CD14-positive monocyte (primary cell): Measurements from ENCODE around the gene ANAPC10. TPM values are rescaled to one million over a fixed set of nuclear protein-coding genes. Genes with fewer than 3 reads are reported as not detected.
A peak's percentile ranks its signal among the peaks of the same experiment; 100 is the strongest.

Experiments
- DNase-seq, 3 donors: peaks; one replicate each; pipeline ENCODE4 v3.0.0-alpha.2; 2011 to 2022
- H2AFZ ChIP-seq: 2 replicates; pipeline ENCODE4 v1.6.0; 2012; ENCODE audit warnings: mild to moderate bottlenecking, low read depth, low read length, inconsistent platforms; ENCODE audit not compliant: insufficient read depth, poor library complexity, severe bottlenecking
- H3K27ac ChIP-seq, 2 donors: 1 replicate in 1 of 2; 2 replicates in 1 of 2; pipeline ENCODE4 v1.5.1; 2012 to 2013; ENCODE audit warnings: low read length in 2 of 2, control low read depth in 1 of 2, inconsistent platforms in 1 of 2, low read depth in 1 of 2, mild to moderate bottlenecking in 1 of 2
- H3K27me3 ChIP-seq, 2 donors: one replicate each; pipeline versions ENCODE4 v1.6.0 to v1.6.1; 2011 to 2013; ENCODE audit warnings: low read length in 2 of 2; ENCODE audit not compliant: control insufficient read depth in 2 of 2, insufficient read depth in 2 of 2
- H3K36me3 ChIP-seq, 2 donors: replicated peaks in 1 of 2; 1 replicate in 1 of 2; 2 replicates in 1 of 2; pipeline versions ENCODE4 v1.5.1 to v1.6.1; 2012 to 2013; ENCODE audit warnings: low read length in 2 of 2, control low read depth in 1 of 2, inconsistent platforms in 1 of 2, mild to moderate bottlenecking in 1 of 2; ENCODE audit not compliant: insufficient read depth in 2 of 2, control insufficient read depth in 1 of 2
- H3K4me1 ChIP-seq, 2 donors: 1 replicate in 1 of 2; 2 replicates in 1 of 2; pipeline versions ENCODE4 v1.5.1 to v1.6.1; 2012 to 2013; ENCODE audit warnings: low read length in 2 of 2, control low read depth in 1 of 2, inconsistent platforms in 1 of 2, mild to moderate bottlenecking in 1 of 2, moderate library complexity in 1 of 2; ENCODE audit not compliant: insufficient read depth in 2 of 2, control insufficient read depth in 1 of 2
- H3K4me2 ChIP-seq: replicated peaks from 2 replicates; pipeline ENCODE3; 2012; ENCODE audit warnings: low read length, moderate library complexity, mild to moderate bottlenecking; ENCODE audit not compliant: poor library complexity, severe bottlenecking; ENCODE audit errors: extremely low read depth
- H3K4me3 ChIP-seq, 3 experiments: fragments of 200-600 bp in 1 of 3; sonication (generic) in 1 of 3; replicated peaks in 1 of 3; 1 replicate in 2 of 3; 2 replicates in 1 of 3; pipeline ENCODE4 v1.5.1; 2011 to 2013; ENCODE audit warnings: low read length in 3 of 3, mild to moderate bottlenecking in 3 of 3, control low read depth in 2 of 3, low read depth in 2 of 3, inconsistent platforms in 1 of 3, moderate library complexity in 1 of 3
- H3K79me2 ChIP-seq: 2 replicates; pipeline ENCODE4 v1.6.0; 2012; ENCODE audit warnings: mild to moderate bottlenecking, control low read depth, inconsistent platforms, low read length, moderate library complexity; ENCODE audit not compliant: insufficient read depth
- H3K9ac ChIP-seq: 2 replicates; pipeline ENCODE4 v1.6.0; 2017; ENCODE audit warnings: low read length, mild to moderate bottlenecking; ENCODE audit not compliant: insufficient read depth, poor library complexity, severe bottlenecking
- H3K9me3 ChIP-seq, 2 donors: replicated peaks in 1 of 2; 1 replicate in 1 of 2; 2 replicates in 1 of 2; pipeline versions ENCODE4 v1.5.1 to v1.6.1; 2012 to 2013; ENCODE audit warnings: low read length in 2 of 2, control low read depth in 1 of 2; ENCODE audit not compliant: control insufficient read depth in 1 of 2, insufficient read depth in 1 of 2
- H4K20me1 ChIP-seq: 2 replicates; pipeline ENCODE4 v1.6.0; 2012; ENCODE audit warnings: mild to moderate bottlenecking, low read length, control low read depth, moderate library complexity; ENCODE audit not compliant: insufficient read depth
- H3K27ac Mint-ChIP-seq, 7 donors: one replicate each; pipeline ENCODE4 v1.8.0; 2020; ENCODE audit warnings: mild to moderate bottlenecking in 7 of 7, mixed read lengths in 7 of 7, moderate library complexity in 6 of 7, inconsistent platforms in 2 of 7
- H3K27me3 Mint-ChIP-seq, 3 donors: one replicate each; pipeline ENCODE4 v1.8.0; 2021 to 2022; ENCODE audit warnings: low read depth in 3 of 3, mild to moderate bottlenecking in 3 of 3, mixed read lengths in 3 of 3, moderate library complexity in 3 of 3, inconsistent platforms in 1 of 3
- H3K36me3 Mint-ChIP-seq, 2 donors: one replicate each; pipeline ENCODE4 v1.8.0; 2020; ENCODE audit warnings: mixed read lengths in 2 of 2, inconsistent platforms in 1 of 2, mild to moderate bottlenecking in 1 of 2
- H3K4me1 Mint-ChIP-seq: one replicate; pipeline ENCODE4 v1.8.0; 2020; ENCODE audit warnings: mild to moderate bottlenecking, mixed read lengths
- H3K4me3 Mint-ChIP-seq, 2 donors: one replicate each; pipeline ENCODE4 v1.8.0; 2020; ENCODE audit warnings: mild to moderate bottlenecking in 2 of 2, mixed read lengths in 2 of 2, moderate library complexity in 1 of 2
- H3K9me3 Mint-ChIP-seq, 7 donors: one replicate each; pipeline ENCODE4 v1.8.0; 2020 to 2022; ENCODE audit warnings: mixed read lengths in 7 of 7, mild to moderate bottlenecking in 6 of 7, moderate library complexity in 6 of 7, inconsistent platforms in 2 of 7
- WGBS: methylation state at CpG from one replicate; pipeline ENCODE4 v1.1.5; 2013; ENCODE audit warnings: missing lambda C conversion rate; ENCODE audit not compliant: insufficient coverage; 5-methylcytosine and 5-hydroxymethylcytosine counted together
- intact Hi-C, 2 donors: fragments of 100-400 bp; cut with micrococcal nuclease; formaldehyde crosslinking; loops; one replicate each; pipeline versions ENCODE4 v1.15.0 to v1.15.1; 2023
- polyA plus RNA-seq, 3 donors: library from polyadenylated mRNA; depleted of rRNA in 1 of 3; unstranded in 2 of 3; stranded (reverse) in 1 of 3; fragments of 300-500 nt in 2 of 3; fragments of >200 nt in 1 of 3; fragmentation: Illumina TruSeq in 2 of 3; gene quantifications; 1 replicate in 2 of 3; 2 replicates in 1 of 3; pipeline ENCODE4 v1.2.3, GENCODE V29; 2012 to 2021
- TF ChIP-seq, protein P1 (sequence below): fragments of 200-600 bp; IDR thresholded peaks from one replicate; pipeline ENCODE4 v1.8.0; 2022; ENCODE audit warnings: antibody characterized with exemption, mild to moderate bottlenecking

Gene ANAPC10
- polyA plus RNA-seq, 3 donors: 11.1 to 25.4 (median 21.3) TPM

- peaks cover 28 to 41% of the 10 kb centered on the region in 2 donors for H3K36me3 Mint-ChIP-seq
- intact Hi-C loops: no loop called here
- H3K9me3 ChIP-seq: no peaks in the 10 kb centered on the region
- H2AFZ ChIP-seq: no peak overlapping the region
- no peaks in the 10 kb centered on the region for H3K79me2 ChIP-seq
- DNase-seq: peak in 2 of 3 donors; percentile 2 to 7
- H3K4me1 ChIP-seq: peaks cover 6 to 11% of the 10 kb centered on the region in 2 donors
- peaks cover 10% of the 10 kb centered on the region for H3K4me1 Mint-ChIP-seq
- TF ChIP-seq, protein P1, sequence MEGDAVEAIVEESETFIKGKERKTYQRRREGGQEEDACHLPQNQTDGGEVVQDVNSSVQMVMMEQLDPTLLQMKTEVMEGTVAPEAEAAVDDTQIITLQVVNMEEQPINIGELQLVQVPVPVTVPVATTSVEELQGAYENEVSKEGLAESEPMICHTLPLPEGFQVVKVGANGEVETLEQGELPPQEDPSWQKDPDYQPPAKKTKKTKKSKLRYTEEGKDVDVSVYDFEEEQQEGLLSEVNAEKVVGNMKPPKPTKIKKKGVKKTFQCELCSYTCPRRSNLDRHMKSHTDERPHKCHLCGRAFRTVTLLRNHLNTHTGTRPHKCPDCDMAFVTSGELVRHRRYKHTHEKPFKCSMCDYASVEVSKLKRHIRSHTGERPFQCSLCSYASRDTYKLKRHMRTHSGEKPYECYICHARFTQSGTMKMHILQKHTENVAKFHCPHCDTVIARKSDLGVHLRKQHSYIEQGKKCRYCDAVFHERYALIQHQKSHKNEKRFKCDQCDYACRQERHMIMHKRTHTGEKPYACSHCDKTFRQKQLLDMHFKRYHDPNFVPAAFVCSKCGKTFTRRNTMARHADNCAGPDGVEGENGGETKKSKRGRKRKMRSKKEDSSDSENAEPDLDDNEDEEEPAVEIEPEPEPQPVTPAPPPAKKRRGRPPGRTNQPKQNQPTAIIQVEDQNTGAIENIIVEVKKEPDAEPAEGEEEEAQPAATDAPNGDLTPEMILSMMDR: no peak
- H3K36me3 ChIP-seq: peaks cover 20 to 58% of the 10 kb centered on the region in 2 donors
- no peak overlapping the region for H3K4me3 ChIP-seq
- H3K4me2 ChIP-seq: no peak overlapping the region
- peak overlapping the region; percentile 13 to 90 (median 70) for H3K27ac Mint-ChIP-seq
- H3K4me3 Mint-ChIP-seq: no peak overlapping the region
- H4K20me1 ChIP-seq: peaks cover 5% of the 10 kb centered on the region
- H3K27me3 Mint-ChIP-seq: no peaks in the 10 kb centered on the region
- no peaks in the 10 kb centered on the region for H3K9me3 Mint-ChIP-seq
- 28% methylated on average over 3 of the region's 5 CpGs for WGBS
- no peaks in the 10 kb centered on the region for H3K27me3 ChIP-seq
- no peak overlapping the region for H3K9ac ChIP-seq
- H3K27ac ChIP-seq: peak overlapping the region in 1 of 2 donors; percentile 55
Measured at GRCh38 chr4:145132511-145133098, 34.6 kb upstream of the ANAPC10 start.

DNA sequence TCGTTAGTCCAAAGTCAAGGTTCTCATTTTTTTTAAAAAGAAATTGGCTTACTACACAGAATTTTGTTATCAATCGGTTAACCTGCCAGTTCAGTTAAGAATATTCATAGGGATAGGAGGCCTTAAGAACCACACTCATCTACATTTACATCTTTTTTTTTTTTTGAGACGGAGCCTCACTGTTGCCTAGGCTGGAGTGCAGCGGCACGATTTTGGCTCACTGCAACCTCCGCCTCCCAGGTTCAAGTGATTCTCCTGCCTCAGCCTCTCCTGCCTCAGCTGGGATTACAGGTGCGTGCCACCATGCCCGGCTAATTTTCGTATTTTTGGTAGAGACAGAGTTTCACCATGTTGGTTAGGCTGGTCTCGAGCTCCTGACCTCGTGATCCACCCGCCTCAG lies 33.9 kb upstream of the ANAPC10 start:
- H3K9ac ChIP-seq: no peak overlapping the region
- H3K27me3 Mint-ChIP-seq: no peaks in the 10 kb centered on the region
- H3K27me3 ChIP-seq: no peaks in the 10 kb centered on the region
- H3K4me3 Mint-ChIP-seq: no peak overlapping the region
- TF ChIP-seq, protein P1: no peak
- no peak overlapping the region for H3K27ac Mint-ChIP-seq
- H3K4me2 ChIP-seq: no peak overlapping the region
- H3K4me1 ChIP-seq: peaks cover 6 to 11% of the 10 kb centered on the region in 2 donors
- H3K79me2 ChIP-seq: no peaks in the 10 kb centered on the region
- WGBS: 100% methylated on average over 4 of the region's 12 CpGs
- no peak overlapping the region for H3K27ac ChIP-seq
- no peak for DNase-seq
- H3K9me3 ChIP-seq: no peaks in the 10 kb centered on the region
- peaks cover 27 to 39% of the 10 kb centered on the region in 2 donors for H3K36me3 Mint-ChIP-seq
- H4K20me1 ChIP-seq: peaks cover 5% of the 10 kb centered on the region
- peaks cover 27 to 58% of the 10 kb centered on the region in 2 donors for H3K36me3 ChIP-seq
- H2AFZ ChIP-seq: no peak overlapping the region
- no peaks in the 10 kb centered on the region for H3K9me3 Mint-ChIP-seq
- intact Hi-C loops: no loop called here
- H3K4me1 Mint-ChIP-seq: peaks cover 10% of the 10 kb centered on the region
- H3K4me3 ChIP-seq: no peak overlapping the region
